KMS-11 (cell line): Measurements from ENCODE around the gene NKX2-3.

ENCODE experiments used
- H2AFZ ChIP-seq: fragments of 200-600 bp; sonication (generic); 2 replicates; pipeline ENCODE4 v1.6.1; 2016; ENCODE audit warnings: antibody characterized with exemption, mixed run types, low read depth
- H3K27ac ChIP-seq: fragments of 200-600 bp; sonication (generic); 2 replicates; pipeline ENCODE4 v1.6.1; 2016; ENCODE audit warnings: mild to moderate bottlenecking, mixed run types
- H3K27me3 ChIP-seq: fragments of 200-600 bp; sonication (generic); 2 replicates; pipeline ENCODE4 v1.6.1; 2017; ENCODE audit warnings: mild to moderate bottlenecking, low read depth, mixed run types, moderate library complexity; ENCODE audit not compliant: insufficient read depth
- H3K36me3 ChIP-seq: fragments of 200-600 bp; sonication (generic); 2 replicates; pipeline ENCODE4 v1.6.1; 2017; ENCODE audit warnings: mild to moderate bottlenecking, mixed run types; ENCODE audit not compliant: insufficient read depth
- H3K4me1 ChIP-seq: fragments of 200-600 bp; sonication (generic); 2 replicates; pipeline ENCODE4 v1.6.1; 2016; ENCODE audit warnings: mild to moderate bottlenecking, low read depth, mixed run types; ENCODE audit not compliant: poor library complexity, severe bottlenecking
- H3K4me2 ChIP-seq: fragments of 200-600 bp; sonication (generic); 2 replicates; pipeline ENCODE4 v1.7.0; 2016; ENCODE audit warnings: mild to moderate bottlenecking, mixed run types
- H3K4me3 ChIP-seq: fragments of 200-600 bp; sonication (generic); IDR thresholded peaks from 2 replicates; pipeline ENCODE4 v1.6.1; 2017; ENCODE audit warnings: low read depth, low read length, mixed read lengths; ENCODE audit not compliant: insufficient read depth
- H3K79me2 ChIP-seq: fragments of 200-600 bp; sonication (generic); 2 replicates; pipeline ENCODE4 v1.6.1; 2016; ENCODE audit warnings: low read depth, mixed run types; ENCODE audit not compliant: insufficient read depth
- H3K9ac ChIP-seq: fragments of 200-600 bp; sonication (generic); 2 replicates; pipeline ENCODE4 v1.6.1; 2016; ENCODE audit warnings: mild to moderate bottlenecking, mixed run types
- H4K20me1 ChIP-seq: fragments of 200-600 bp; sonication (generic); 2 replicates; pipeline ENCODE4 v1.6.1; 2016; ENCODE audit warnings: mild to moderate bottlenecking, mixed run types; ENCODE audit not compliant: insufficient read depth
- TF ChIP-seq, protein P1 (sequence below): fragments of 200-600 bp; sonication (generic); conservative IDR thresholded peaks from 2 replicates; pipeline ENCODE4 v1.6.1; 2017; ENCODE audit warnings: low read depth, mild to moderate bottlenecking, antibody characterized with exemption, low read length, moderate library complexity, mixed read lengths

NKX2-3 gene

GRCh38 chr10:99555825-99556523 is 23.2 kb downstream of the NKX2-3 start:
- Histone ChIP-seq H3K4me2 (peak overlapping the region; percentile 9), H3K36me3 (no peaks in the 10 kb centered on the region), H3K27me3 (no peaks in the 10 kb centered on the region), H3K9ac (no peak overlapping the region), H3K4me3 (no peak overlapping the region), H3K79me2 (no peaks in the 10 kb centered on the region), H3K27ac (no peak overlapping the region; the same call in 1 of the 2 replicates), H4K20me1 (no peaks in the 10 kb centered on the region), H3K4me1 (peaks cover 32% of the 10 kb centered on the region), H2AFZ (peak overlapping the region; percentile 48; the same call in 1 of the 2 replicates)
- TF ChIP-seq, protein P1, sequence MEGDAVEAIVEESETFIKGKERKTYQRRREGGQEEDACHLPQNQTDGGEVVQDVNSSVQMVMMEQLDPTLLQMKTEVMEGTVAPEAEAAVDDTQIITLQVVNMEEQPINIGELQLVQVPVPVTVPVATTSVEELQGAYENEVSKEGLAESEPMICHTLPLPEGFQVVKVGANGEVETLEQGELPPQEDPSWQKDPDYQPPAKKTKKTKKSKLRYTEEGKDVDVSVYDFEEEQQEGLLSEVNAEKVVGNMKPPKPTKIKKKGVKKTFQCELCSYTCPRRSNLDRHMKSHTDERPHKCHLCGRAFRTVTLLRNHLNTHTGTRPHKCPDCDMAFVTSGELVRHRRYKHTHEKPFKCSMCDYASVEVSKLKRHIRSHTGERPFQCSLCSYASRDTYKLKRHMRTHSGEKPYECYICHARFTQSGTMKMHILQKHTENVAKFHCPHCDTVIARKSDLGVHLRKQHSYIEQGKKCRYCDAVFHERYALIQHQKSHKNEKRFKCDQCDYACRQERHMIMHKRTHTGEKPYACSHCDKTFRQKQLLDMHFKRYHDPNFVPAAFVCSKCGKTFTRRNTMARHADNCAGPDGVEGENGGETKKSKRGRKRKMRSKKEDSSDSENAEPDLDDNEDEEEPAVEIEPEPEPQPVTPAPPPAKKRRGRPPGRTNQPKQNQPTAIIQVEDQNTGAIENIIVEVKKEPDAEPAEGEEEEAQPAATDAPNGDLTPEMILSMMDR = no peak

GRCh38 chr10:99557044-99557443 is 24.3 kb downstream of the NKX2-3 start:
- no peaks in the 10 kb centered on the region for H4K20me1 ChIP-seq
- H3K4me1 ChIP-seq = peaks cover 22% of the 10 kb centered on the region
- no peak overlapping the region for H3K4me3 ChIP-seq
- H3K27ac ChIP-seq = no peak overlapping the region
- TF ChIP-seq, protein P1 = no peak
- no peak overlapping the region for H2AFZ ChIP-seq
- no peak overlapping the region for H3K9ac ChIP-seq
- no peaks in the 10 kb centered on the region for H3K27me3 ChIP-seq
- H3K36me3 ChIP-seq = no peaks in the 10 kb centered on the region
- no peaks in the 10 kb centered on the region for H3K79me2 ChIP-seq
- no peak overlapping the region for H3K4me2 ChIP-seq

- H4K20me1 ChIP-seq = no peaks in the 10 kb centered on the region
- peaks cover 15% of the 10 kb centered on the region for H3K4me1 ChIP-seq
- no peak overlapping the region for H2AFZ ChIP-seq
- H3K9ac ChIP-seq = no peak overlapping the region
- H3K27ac ChIP-seq = no peak overlapping the region
- H3K27me3 ChIP-seq = no peaks in the 10 kb centered on the region
- H3K36me3 ChIP-seq = no peaks in the 10 kb centered on the region
- no peaks in the 10 kb centered on the region for H3K79me2 ChIP-seq
- H3K4me3 ChIP-seq = no peak overlapping the region
- TF ChIP-seq, protein P1 = no peak
- H3K4me2 ChIP-seq = no peak overlapping the region
Measured at GRCh38 chr10:99558708-99559107, 26.0 kb downstream of the NKX2-3 start.

DNA sequence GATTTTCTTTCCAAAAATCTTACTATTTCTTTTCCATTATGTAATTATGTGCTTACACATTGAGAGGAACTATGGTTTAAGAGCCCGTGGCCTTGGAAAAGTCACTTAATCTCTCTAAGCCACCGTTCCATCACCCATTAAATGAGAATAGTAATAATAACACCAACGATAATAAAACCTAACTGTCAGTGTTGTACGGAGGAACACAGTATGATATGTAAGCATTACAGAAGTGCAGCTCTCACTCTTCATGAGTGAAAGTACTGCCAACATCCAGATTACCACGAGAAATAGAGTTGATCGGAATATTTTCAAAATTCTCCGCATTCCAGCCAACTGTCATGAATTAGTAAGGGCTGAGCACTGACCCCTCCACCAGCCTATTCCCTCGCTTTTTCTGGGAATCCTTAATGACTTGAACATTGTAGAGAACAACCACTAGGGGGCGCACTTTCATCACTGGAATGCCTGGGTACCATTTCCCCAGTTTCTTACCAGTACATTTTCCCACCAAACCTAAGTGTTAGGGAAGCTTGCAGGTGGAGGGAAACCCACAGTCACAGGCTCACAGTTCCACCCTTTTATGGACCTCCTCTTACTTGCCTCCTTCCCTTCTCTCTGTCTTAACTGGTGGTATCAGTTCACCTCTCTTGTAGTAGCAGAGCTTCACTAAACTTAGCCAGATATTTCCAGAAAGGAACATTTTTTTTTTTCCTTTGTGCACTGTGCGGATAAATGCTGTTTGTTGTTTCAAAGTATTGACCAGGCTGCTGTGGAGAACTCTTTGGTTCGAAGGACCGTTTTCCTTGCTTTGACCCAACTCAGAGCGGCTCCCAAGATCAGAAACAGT is 27.8 kb downstream of the NKX2-3 start:
- Histone ChIP-seq H3K4me3 (no peak overlapping the region), H3K27ac (no peak overlapping the region), H3K4me1 (peaks cover 12% of the 10 kb centered on the region), H3K27me3 (no peaks in the 10 kb centered on the region), H4K20me1 (no peaks in the 10 kb centered on the region), H3K36me3 (no peaks in the 10 kb centered on the region), H2AFZ (no peak overlapping the region), H3K9ac (no peak overlapping the region), H3K79me2 (no peaks in the 10 kb centered on the region), H3K4me2 (no peak overlapping the region)
- TF ChIP-seq, protein P1 = peak; percentile 96
